Skin epidermis (tissue), 12 donors: ENCODE data around the gene UBE2V1.

Experiments
- H3K27ac ChIP-seq, 21 experiments: fragments of 200-600 bp; sonication (generic) in 11 of 21; one replicate each; pipeline ENCODE4 v1.5.0; 2020; ENCODE audit warnings: mild to moderate bottlenecking in 3 of 21, inconsistent platforms in 2 of 21, moderate library complexity in 2 of 21
- H3K4me3 ChIP-seq, 7 experiments: fragments of 200-600 bp; sonication (generic) in 2 of 7; one replicate each; pipeline ENCODE4 v1.5.0; 2020; ENCODE audit warnings: inconsistent platforms in 2 of 7, mild to moderate bottlenecking in 2 of 7, moderate library complexity in 1 of 7

UBE2V1 gene

DNA sequence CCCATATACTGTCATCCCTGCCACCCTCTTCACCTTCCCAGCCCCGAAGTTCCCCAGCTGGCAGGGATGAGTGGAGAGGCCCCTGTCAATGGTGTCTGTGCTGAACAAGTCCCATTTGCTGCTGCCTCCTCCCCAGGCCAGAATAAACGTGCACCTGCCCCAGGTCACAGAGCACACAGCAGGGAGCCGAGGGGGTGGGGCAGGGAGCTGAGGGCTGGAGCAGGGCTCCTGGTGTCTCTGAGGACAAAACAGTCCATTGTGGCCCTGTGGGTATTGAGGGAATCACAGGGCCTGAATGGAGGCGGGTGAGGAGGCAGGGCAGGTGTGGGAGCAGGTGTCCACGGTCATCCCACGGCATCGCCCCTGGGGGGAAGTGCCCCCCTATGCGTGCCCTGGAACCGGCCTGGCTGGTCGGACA lies 74.4 kb downstream of the UBE2V1 start:
- no peak overlapping the region for H3K27ac ChIP-seq

DNA sequence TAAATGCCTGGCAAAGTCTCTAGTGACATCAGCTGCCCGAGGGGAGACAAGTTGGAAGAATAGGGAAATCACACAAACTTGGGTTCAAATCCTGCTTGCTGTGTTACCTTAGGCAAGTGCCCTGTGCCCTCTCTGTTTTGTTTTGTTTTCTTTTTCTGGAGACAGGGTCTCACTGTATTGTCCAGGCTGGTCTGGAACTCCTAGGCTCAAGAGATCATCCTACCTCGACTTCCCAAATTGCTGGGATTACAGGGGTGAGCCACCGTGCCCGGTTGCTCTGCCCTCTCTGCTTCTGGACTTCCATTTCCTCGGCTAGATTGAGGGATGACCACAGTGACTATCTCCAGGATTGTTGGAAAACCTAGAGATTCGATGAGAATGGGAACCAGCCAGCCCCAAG lies 74.8 kb downstream of the UBE2V1 start:
- H3K4me3 ChIP-seq: no peak overlapping the region

More for the DNA sequence above, 74.4 kb downstream of the UBE2V1 start:
- no peak overlapping the region for H3K4me3 ChIP-seq

DNA sequence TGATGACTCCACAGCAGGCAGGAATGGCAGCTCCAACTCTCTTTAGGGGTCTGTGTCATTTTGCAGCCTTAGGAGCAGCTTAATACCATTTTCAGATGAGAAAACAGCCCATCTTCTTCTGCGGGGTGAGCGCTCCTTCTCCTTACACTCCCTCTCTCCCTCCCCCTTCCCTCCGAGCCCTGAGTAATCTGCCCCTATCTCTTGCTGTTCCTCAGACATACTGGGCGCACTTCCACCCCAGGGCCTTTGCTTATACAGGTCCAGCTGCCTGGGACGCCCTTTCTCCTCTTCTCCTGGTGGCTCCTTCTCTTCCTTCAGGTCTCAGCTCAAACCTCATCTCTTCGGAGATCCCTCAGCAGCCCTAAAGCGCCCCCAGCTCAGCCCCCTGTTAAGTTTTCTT lies 75.4 kb downstream of the UBE2V1 start:
- H3K4me3 ChIP-seq: no peak overlapping the region

More for the DNA sequence above, 74.8 kb downstream of the UBE2V1 start:
- H3K27ac ChIP-seq: no peak overlapping the region

DNA sequence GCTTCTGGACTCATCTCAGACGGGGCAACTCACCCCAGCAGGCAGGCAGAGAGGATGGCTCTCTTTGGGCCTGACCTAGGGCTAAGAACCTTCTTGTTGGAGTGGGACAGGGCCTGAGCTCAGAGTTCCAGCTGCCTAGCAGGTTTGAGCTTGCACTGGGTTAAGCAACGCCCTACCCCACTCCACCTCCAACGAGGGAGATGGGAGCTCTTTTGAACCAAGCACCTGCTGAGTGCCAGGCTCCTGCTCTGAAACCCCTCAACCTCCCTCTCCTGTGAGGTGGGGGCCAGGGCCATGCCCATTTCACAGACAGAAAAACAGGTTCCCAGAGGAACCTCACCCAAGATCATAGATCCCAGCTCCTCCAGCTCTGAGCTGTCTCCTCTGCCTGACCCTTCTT lies 75.8 kb downstream of the UBE2V1 start:
- peak overlapping the region in 2 of 21 experiments; percentile 22 to 45 for H3K27ac ChIP-seq
- no peak overlapping the region for H3K4me3 ChIP-seq

More for the DNA sequence above, 75.4 kb downstream of the UBE2V1 start:
- H3K27ac ChIP-seq: no peak overlapping the region

DNA sequence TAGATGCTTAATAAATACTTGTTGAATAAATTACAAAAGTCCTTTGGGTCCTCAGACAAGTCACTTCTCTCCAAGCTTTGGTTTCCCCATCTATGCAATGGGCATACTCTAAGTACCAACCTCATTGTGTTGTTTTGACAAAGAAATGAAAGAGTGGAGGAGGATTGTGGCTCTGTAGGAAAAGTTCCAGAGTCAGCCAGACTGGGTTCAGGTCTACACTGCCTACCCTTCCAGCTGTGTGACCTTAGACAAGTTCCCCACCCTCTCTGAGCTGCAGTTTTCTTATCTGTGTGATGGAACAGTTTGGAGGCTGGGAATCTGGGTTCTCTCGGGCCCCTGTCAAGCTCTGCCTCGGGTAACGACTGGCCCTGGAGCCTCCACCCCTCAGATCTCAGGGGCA lies 76.2 kb downstream of the UBE2V1 start:
- H3K4me3 ChIP-seq: no peak overlapping the region
- peak overlapping the region in 2 of 21 experiments; percentile 22 to 45 for H3K27ac ChIP-seq

DNA sequence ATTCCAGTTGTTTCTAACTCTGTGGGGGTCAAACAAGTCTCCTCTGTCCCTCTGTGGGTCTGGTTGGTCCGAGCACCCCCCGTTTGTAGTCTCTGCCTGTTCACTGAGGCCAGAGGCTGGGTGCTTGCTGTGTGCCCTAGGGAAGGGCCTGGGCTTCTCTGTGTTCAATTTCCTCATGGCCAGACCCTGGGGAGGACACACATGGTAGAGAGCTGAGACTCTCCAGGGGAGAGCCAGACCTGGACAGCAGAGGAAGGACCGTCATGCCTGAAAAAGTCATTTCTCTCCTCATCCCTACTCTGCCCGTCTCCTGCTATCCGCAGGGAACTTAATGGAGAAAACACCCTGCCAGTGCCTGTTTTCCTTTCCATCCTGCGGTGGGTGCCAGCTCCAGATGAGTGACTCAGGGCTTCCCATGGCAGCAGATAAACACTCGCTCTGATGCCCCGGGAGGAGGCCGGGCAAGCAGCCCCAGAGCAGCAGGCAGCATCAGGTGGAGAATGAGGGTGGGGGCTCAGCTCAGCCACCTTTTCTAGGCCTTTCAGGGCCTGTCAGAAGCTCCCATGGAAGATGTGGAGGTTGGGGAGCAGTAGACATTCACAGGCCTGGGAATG lies 78.3 kb downstream of the UBE2V1 start:
- Histone ChIP-seq H3K4me3 (no peak overlapping the region), H3K27ac (peak overlapping the region in 16 of 21 experiments; percentile 8 to 82 (median 55))

DNA sequence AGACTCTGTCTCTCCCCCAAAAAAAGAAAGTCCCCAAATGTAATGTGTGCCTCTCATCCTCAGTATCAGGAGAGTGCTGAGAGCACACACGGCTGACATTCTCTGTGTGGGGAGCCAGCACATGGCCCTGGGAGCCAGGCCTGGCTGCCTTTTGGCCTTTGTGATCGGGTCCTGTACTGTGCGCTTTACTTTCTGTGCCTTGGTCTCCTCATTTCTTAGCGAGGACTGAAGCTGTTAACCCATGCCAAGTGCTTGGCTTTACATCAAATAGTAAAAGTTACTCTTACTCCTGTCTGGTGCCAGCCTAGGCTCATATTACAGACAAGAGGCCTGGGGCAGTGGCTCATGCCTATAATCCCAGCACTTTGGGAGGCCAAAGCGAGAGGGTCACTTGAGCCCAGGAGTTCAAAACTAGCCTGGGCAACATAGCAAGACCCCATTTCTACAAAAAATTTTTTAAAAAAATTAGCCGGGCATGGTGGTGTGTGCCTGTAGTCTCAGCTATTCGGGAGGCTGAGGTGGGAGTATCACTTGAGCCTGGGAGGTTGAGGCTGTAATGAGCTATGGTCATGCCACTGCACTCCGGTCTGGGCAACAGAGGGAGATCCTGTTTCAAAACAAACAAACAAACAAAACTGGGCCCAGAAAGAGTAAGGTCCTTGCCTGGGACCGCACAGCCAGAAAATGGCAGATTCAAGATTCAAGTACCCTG lies 79.8 kb downstream of the UBE2V1 start:
- Histone ChIP-seq H3K27ac (peak overlapping the region in 15 of 21 experiments; percentile 4 to 70 (median 43)), H3K4me3 (no peak overlapping the region)
